Right lung (tissue), 5 donors: ENCODE results near the gene GNAT1. TPM values are rescaled to one million over a fixed set of nuclear protein-coding genes. Genes with fewer than 3 reads are reported as not detected.
"Not testable (repeated sequence)": the region's sequence is repeated elsewhere in the genome, so short reads cannot be mapped to it uniquely, and the experiment has no call there.

ENCODE experiments used
- DNase-seq, 2 donors: peaks; one replicate each; pipeline ENCODE4 v3.0.0-alpha.2; 2013
- polyA plus RNA-seq, 5 donors: library from polyadenylated mRNA; unstranded; fragments of 120-200 nt; gene quantifications; one replicate each; pipeline versions ENCODE4 v1.2.1 to v1.2.3, GENCODE V29; 2013; ENCODE audit warnings: inconsistent platforms in 1 of 5, low replicate concordance in 1 of 5; ENCODE audit not compliant: insufficient read length in 5 of 5, insufficient read depth in 1 of 5

GNAT1 gene
- polyA plus RNA-seq, 5 donors: not detected

- no peak for DNase-seq
These were observed 11.1 kb downstream of the GNAT1 start for GRCh38 chr3:50202353-50203112.

- DNase-seq: no peak
These were observed 11.9 kb downstream of the GNAT1 start for GRCh38 chr3:50203113-50203808.

GRCh38 chr3:50203809-50204803 lies 12.7 kb downstream of the GNAT1 start:
- no peak for DNase-seq

- DNase-seq: peak in 1 of 2 donors; percentile 36
These were observed 13.5 kb downstream of the GNAT1 start, which contains the start of gene SLC38A3 for GRCh38 chr3:50204804-50205412. Gene SLC38A3, plus strand, starts transcription at chr3:50205271. Its CDS starts 8,929 bp downstream, at chr3:50214200.

- DNase-seq: no peak
These were observed 14.2 kb downstream of the GNAT1 start for GRCh38 chr3:50205413-50206276.

- DNase-seq: no peak
These were observed 16.1 kb downstream of the GNAT1 start for GRCh38 chr3:50207359-50208042.

- no peak for DNase-seq
These were observed 17.4 kb downstream of the GNAT1 start for GRCh38 chr3:50208677-50209344.

- no peak for DNase-seq
These were observed 18.7 kb downstream of the GNAT1 start for GRCh38 chr3:50210176-50210509.

- no peak for DNase-seq
These were observed 19.3 kb downstream of the GNAT1 start for GRCh38 chr3:50210510-50211367.

- DNase-seq: not testable (repeated sequence)
These were observed 19.9 kb downstream of the GNAT1 start for GRCh38 chr3:50211368-50211717.

- DNase-seq: no peak
These were observed 20.5 kb downstream of the GNAT1 start for GRCh38 chr3:50211930-50212329.

- DNase-seq: no peak
These were observed 21.1 kb downstream of the GNAT1 start for GRCh38 chr3:50212502-50212901.

GRCh38 chr3:50212971-50213370 lies 21.6 kb downstream of the GNAT1 start:
- no peak for DNase-seq

- DNase-seq: no peak
These were observed 22.0 kb downstream of the GNAT1 start for GRCh38 chr3:50213373-50213772.

GRCh38 chr3:50214824-50215223 lies 23.4 kb downstream of the GNAT1 start:
- DNase-seq: no peak

GRCh38 chr3:50215529-50215928 lies 24.1 kb downstream of the GNAT1 start:
- DNase-seq: no peak

- no peak for DNase-seq
These were observed 26.3 kb downstream of the GNAT1 start for GRCh38 chr3:50217681-50218080.

GRCh38 chr3:50218448-50218847 lies 27.0 kb downstream of the GNAT1 start:
- no peak for DNase-seq

GRCh38 chr3:50219285-50219684 lies 27.9 kb downstream of the GNAT1 start:
- DNase-seq: no peak
